Measurements from ENCODE around the gene SLC34A3. TPM values are rescaled to one million over a fixed set of nuclear protein-coding genes. Genes with fewer than 3 reads are reported as not detected.
A peak's percentile ranks its signal among the peaks of the same experiment; 100 is the strongest.

Gene SLC34A3
- total RNA-seq, 1 donor from 2014 or later: not detected

GRCh38 chr9:137231372-137232039 is 805 bp downstream of the SLC34A3 start:
- TF ChIP-seq CTCF (conservative IDR thresholded peaks at IDR 0.05; ENCODE audit: low read depth, low read length): no peak
- H3K4me3 ChIP-seq (ENCODE audit: low read depth, low read length): peak overlapping the region; percentile 16
- no peak for DNase-seq (ENCODE audit: low read depth)

GRCh38 chr9:137232101-137232500 is 1.4 kb downstream of the SLC34A3 start:
- H3K4me3 ChIP-seq (ENCODE audit: low read depth, low read length): peak overlapping the region; percentile 16
- TF ChIP-seq CTCF (conservative IDR thresholded peaks at IDR 0.05; ENCODE audit: low read depth, low read length): no peak

DNA sequence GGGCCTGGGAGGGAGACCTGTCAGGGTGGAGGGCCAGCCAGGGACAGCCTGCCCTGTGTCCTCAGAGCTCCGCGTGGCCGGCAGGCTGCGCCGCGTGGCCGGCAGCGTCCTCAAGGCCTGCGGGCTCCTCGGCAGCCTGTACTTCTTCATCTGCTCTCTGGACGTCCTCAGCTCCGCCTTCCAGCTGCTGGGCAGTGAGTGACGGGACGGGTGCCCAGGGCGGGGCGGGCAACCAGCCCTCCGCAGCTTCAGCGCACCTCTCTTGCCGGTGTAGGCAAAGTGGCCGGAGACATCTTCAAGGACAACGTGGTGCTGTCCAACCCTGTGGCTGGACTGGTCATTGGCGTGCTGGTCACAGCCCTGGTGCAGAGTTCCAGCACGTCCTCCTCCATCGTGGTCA is 1.8 kb downstream of the SLC34A3 start:
- no peak for TF ChIP-seq CTCF (conservative IDR thresholded peaks at IDR 0.05; ENCODE audit: low read depth, low read length)
- no peak overlapping the region for H3K4me3 ChIP-seq (ENCODE audit: low read depth, low read length)
- DNase-seq (ENCODE audit: low read depth): no peak

More at GRCh38 chr9:137232101-137232500, 1.4 kb downstream of the SLC34A3 start:
- no peak for DNase-seq (ENCODE audit: low read depth)

- no peak overlapping the region for H3K4me3 ChIP-seq (ENCODE audit: low read depth, low read length)
- no peak for DNase-seq (ENCODE audit: low read depth)
- TF ChIP-seq CTCF (conservative IDR thresholded peaks at IDR 0.05; ENCODE audit: low read depth, low read length): no peak
These were observed 2.7 kb downstream of the SLC34A3 start for GRCh38 chr9:137233143-137233980.

DNA sequence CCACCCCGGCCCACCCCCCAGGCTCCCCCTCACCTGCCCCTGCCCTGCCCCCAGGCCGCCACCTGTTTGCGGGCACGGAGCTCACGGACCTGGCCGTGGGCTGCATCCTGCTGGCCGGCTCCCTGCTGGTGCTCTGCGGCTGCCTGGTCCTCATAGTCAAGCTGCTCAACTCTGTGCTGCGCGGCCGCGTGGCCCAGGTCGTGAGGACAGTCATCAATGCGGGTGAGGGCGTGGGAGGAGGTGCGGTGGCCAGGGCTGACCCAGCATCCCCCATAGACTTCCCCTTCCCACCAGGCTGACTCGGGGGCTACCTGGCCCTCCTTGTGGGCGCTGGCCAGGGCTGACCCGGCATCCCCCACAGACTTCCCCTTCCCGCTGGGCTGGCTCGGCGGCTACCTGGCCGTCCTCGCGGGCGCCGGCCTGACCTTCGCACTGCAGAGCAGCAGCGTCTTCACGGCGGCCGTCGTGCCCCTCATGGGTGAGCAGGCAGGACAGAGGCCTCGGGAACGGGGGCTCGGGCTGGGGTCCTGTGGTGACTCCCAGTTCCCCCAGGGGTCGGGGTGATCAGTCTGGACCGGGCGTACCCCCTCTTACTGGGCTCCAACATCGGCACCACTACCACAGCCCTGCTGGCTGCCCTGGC is 3.5 kb downstream of the SLC34A3 start:
- DNase-seq (ENCODE audit: low read depth): no peak
- H3K4me3 ChIP-seq (ENCODE audit: low read depth, low read length): no peak overlapping the region
- TF ChIP-seq CTCF (conservative IDR thresholded peaks at IDR 0.05; ENCODE audit: low read depth, low read length): no peak

DNA sequence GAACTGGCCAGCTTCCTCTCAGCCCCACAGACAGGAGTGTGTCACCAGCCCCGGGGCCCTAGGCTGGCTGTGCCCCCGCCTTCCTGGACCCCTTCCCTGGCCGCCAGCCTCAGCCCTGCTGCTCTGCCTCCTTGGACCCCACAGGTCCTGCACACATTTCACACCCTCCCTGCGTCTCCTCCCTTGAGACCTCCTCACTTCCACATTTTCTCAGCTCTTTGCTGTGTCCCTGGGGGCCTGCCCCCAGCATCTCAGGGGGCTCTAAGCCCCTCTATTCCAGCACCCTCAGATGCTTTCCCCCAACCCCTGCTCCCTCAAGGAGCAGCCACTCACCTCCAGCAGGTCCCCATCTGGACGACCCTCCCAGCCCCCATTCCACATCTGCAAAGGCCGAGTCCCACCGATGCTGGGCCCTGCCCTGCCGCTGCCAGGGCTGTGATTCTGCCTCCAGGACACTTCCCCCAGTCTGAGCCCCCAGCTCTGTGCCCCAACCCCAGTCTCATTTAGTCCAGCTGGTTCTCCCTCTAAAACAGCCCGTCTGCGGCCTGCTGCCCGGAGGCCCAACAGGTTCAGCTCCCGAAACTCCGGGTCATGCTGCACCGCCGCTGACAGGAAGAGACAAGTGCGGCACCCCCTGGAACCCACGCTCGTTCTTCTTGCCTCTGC is 4.2 kb downstream of the SLC34A3 start:
- no peak overlapping the region for H3K4me3 ChIP-seq (ENCODE audit: low read depth, low read length)
- DNase-seq (ENCODE audit: low read depth): no peak
- no peak for TF ChIP-seq CTCF (conservative IDR thresholded peaks at IDR 0.05; ENCODE audit: low read depth, low read length)
